Stimulated activated CD4-positive, alpha-beta T cell treated with anti-CD3 and anti-CD28 coated beads, Interleukin-1b, Interleukin-23, amount 100 ng/mL, for 4 hours (primary cell): ENCODE results near the gene CHIC1.
"Not testable (repeated sequence)": the region's sequence is repeated elsewhere in the genome, so short reads cannot be mapped to it uniquely, and the experiment has no call there.

ENCODE experiments used
- DNase-seq, 2 donors: peaks; one replicate each; pipeline ENCODE4 v3.0.0-alpha.2; 2020; ENCODE audit warnings: low read depth in 2 of 2

The CHIC1 gene

GRCh38 chrX:73562984-73563737, at the start of gene CHIC1:
Gene CHIC1, plus strand, starts transcription at chrX:73563197. Its CDS starts 88 bp downstream, at chrX:73563285.
- DNase-seq = peak; percentile 34 to 48

DNA sequence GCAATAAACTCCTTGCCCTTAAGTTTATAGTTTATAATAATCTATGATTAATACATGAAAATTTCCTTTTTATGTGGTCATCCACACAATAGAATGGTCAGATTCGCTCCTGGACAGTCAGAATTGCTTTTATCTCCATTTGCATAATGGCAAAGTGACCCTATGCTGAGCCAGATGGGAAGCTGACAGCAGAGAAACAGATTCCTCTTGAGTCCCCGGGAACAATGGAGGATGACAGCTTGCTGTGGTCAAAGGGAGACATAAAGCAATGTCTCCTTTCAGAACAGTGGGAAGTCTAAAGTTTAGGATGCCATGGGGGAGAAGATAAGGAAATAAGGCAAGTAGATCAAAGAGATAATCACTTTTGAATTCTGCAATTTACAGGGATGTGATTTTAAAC, 40.2 kb upstream of the CHIC1 start:
- DNase-seq = not testable (repeated sequence)

DNA sequence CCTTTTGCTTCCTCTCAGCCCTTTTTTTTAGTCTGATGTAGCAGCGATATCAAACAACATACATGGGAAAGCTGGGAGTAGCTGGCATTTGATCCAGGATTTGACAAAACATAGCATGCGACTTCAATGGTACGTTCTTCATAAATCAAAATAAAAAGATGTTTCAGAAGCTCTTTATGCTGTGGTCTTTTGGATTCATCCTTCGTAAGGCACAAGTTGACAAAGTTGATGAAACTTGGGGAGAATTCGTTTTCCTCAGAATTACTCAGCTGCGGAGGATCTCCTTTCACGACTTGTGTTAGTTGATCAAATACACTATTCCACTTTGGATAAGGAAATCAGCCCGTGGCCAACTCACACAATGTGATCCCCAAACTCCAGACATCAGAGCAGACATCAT, 38.1 kb upstream of the CHIC1 start:
- no peak for DNase-seq

GRCh38 chrX:73525928-73526690, 36.9 kb upstream of the CHIC1 start:
- no peak for DNase-seq

DNA sequence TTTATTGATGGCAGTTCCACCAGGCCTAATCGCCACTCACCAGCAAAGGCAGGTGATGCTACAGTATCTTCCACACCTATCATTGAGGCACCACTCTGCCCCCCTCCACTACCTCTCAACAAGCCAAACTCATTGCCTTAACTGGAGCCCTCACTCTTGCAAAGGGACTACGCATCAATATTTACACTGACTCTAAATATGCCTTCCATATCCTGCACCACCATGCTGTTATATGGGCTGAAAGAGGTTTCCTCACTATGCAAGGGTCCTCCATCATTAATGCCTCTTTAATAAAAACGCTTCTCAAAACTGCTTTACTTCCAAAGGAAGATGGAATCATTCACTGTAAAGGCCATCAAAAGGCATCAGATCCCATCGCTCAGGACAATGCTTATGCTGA, 31.3 kb upstream of the CHIC1 start:
- DNase-seq = not testable (repeated sequence)

GRCh38 chrX:73556159-73556558, 6.8 kb upstream of the CHIC1 start:
- no peak for DNase-seq

DNA sequence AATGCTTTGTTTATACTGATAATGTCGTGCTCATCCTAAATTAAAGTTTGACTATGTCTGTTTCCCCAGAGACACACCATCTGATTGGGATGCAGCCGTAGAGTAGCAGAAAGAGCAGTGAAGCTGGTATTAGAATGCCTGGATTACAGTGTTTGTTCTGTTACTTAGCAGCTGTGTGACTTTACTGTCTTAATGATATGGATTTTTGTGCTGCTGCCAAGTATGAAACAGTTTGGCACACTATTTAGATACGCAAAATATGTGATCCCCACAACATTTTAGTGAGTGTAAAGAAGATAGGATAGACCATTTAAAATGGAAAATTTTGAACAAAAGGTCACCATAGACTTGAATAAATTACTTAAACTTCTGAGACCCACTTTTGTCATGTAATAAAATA, 1.2 kb upstream of the CHIC1 start:
- no peak for DNase-seq

- DNase-seq = no peak
Observed at GRCh38 chrX:73562458-73562857, 539 bp upstream of the CHIC1 start.

GRCh38 chrX:73563738-73564068, 706 bp downstream of the CHIC1 start:
- no peak for DNase-seq

GRCh38 chrX:73577361-73577760, 14.4 kb downstream of the CHIC1 start:
- no peak for DNase-seq

DNA sequence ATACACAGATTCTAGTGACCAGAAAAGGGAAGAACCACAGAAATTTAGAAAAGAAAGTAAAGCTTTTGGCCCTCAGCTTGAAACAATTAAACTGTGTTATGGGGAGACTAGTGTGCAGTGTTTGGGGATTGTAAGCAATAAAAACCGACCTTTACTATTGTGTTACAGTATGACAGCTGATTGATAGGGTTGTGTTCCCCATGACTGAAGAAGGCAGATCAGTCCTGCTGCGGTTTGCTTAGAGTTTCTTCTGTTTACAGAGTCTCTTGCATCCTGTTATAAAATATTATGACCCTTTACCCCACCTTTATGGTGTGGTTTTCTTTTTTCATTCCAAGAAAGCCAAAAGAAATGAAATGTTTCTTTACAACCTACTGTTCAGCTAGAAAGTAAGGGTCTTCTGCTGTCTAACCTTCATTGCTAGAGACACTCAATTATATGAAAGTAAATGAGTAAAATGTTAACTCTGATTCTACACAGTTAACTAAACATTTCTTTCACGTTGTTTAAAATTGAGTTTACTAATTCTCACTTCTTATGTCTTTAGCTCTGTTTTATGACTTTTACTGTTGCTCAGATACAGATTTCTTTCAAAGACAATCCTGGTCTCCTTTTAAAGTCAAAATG, 18.1 kb downstream of the CHIC1 start:
- DNase-seq = no peak

DNA sequence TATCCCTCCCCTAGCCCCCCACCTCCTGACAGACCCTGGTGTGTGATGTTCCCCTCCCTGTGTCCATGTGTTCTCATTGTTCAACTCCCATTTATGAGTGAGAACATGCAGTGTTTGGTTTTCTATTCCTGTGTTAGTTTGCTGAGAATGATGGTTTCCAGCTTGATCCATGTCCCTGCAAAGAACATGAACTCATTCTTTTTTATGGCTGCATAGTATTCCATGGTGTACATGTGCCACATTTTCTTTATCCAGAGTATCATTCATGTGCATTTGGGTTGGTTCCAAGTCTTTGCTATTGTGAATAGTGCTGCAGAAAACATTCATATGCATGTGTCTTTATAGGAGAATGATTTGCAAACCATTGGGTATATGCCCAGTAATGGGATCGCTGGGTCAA, 34.8 kb downstream of the CHIC1 start:
- not testable (repeated sequence) for DNase-seq

- no peak for DNase-seq
Observed at GRCh38 chrX:73615022-73615421, 52.0 kb downstream of the CHIC1 start.

GRCh38 chrX:73641669-73642068, 78.7 kb downstream of the CHIC1 start:
- not testable (repeated sequence) for DNase-seq

DNA sequence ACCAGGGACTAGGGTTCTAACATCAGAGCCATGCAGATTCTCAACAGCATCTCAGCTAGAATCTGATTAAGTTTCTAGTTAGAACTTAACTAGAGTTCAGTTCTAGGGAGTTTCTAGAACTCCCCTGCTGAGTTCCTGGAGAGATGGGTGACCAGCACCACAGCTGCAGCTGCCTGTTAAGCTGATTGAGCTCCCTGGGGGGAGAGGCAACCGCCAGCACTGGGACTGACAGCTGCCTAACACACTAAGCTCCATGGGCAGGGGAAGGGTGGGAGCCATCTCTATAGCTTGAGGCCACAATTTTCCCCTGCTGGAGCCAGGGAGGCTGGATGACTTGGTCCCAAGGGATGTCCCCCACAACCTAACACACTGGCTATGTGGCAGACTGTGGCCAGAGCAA, 84.2 kb downstream of the CHIC1 start:
- DNase-seq = no peak

DNA sequence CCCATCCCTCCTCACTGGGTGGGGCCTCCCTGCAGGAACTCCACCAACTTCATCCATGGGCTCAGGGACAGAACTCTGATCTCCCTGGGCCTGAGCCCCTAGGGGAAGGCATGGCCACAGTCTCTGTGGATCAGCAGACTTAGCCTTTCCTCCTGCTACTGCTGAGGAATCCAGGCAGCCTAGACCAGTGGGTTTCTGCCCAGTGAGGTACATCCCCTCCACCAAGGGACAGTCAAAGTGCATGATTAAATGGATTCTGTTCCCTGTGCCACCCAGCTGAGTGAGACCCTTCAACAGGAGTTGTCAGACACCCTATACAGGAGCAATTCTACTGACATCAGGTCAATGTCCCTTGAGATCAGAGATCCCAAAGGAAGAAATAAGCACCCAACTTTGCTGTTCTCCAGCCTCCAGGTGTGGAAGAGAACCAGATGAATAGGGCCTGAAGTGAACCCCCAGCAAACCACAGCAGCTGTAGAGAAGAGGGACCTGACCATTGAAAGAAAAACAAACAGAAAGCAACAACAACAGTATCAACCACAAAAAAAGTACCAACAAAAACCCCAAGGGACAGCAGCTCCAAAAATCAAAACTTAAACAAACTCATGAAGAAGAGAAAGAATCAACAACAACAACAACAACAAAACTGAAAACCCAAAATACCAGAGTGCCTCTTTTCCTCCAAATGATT, 84.8 kb downstream of the CHIC1 start:
- no peak for DNase-seq

GRCh38 chrX:73661322-73661721, 98.3 kb downstream of the CHIC1 start:
- not testable (repeated sequence) for DNase-seq

DNA sequence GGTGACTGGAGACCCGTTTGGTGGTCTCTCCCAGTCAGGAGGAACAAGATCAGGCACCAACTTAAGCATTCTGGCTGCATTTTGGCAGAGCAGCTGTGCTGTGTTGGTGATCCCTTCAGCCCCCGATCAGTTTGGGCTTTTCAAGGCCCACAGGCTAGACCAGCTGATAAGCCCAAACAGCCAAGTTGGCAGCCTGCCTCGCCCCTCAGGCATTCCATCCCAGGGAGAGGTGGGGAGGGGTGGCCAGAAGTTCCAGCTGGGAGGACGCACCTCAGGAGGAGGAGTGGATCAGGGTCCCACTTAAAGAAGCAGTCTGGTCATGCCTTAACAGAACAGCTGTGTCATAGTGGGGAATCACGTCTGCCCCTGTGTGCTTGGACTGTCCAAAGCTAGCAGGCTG, 105.8 kb downstream of the CHIC1 start:
- no peak for DNase-seq

- no peak for DNase-seq
Observed at GRCh38 chrX:73681408-73681807, 118.4 kb downstream of the CHIC1 start.

DNA sequence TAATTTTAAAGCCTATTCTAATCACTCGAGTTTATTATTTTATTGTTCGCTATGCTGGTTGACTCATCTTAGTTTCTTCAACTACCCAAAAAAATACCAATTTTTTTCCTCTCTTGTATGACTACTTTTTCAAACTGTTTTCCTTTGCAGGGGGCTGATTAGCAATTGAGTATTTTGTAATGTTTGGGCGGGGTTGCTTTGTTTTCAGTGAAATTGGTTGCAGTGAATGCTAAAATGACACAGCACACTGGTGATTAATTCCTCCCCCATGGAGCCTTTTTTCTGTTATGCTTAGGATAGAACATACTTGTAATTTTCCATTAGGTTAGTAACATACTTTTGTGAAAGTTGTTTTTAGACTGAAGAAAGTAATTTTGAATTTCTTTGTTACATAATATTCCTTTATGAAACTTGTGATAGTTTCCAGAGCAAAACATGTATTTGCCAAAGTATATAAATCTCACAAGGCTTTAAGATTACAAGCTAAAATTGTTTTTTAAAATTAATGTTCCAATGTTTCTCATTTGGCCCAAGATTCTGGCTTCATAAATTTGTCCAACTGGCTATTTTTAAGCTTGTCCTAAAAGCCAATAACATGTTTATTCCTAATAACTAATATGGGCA, 120.4 kb downstream of the CHIC1 start:
- no peak for DNase-seq

- DNase-seq = not testable (repeated sequence)
Observed at GRCh38 chrX:73707014-73707413, 144.0 kb downstream of the CHIC1 start.

GRCh38 chrX:73728602-73729001, 165.6 kb downstream of the CHIC1 start:
- no peak for DNase-seq
